Coronary artery (tissue), 2 donors: ENCODE results near the gene SSH3.

Experiments
- DNase-seq: peaks from one replicate; pipeline ENCODE4 v3.0.0-alpha.2; 2017; ENCODE audit warnings: low spot score
- H3K27ac ChIP-seq, 2 donors: fragments of 200-600 bp; sonication (generic); one replicate each; pipeline ENCODE4 v1.5.1; 2016 to 2019
- H3K4me3 ChIP-seq: fragments of 200-600 bp; sonication (generic); 2 replicates; pipeline ENCODE4 v1.5.1; 2016; ENCODE audit warnings: mild to moderate bottlenecking, moderate library complexity
- TF ChIP-seq, protein P1 (sequence below): fragments of 200-600 bp; sonication (generic); IDR thresholded peaks from one replicate; pipeline ENCODE4 v1.5.1; 2019; ENCODE audit warnings: antibody characterized with exemption

SSH3 gene

DNA sequence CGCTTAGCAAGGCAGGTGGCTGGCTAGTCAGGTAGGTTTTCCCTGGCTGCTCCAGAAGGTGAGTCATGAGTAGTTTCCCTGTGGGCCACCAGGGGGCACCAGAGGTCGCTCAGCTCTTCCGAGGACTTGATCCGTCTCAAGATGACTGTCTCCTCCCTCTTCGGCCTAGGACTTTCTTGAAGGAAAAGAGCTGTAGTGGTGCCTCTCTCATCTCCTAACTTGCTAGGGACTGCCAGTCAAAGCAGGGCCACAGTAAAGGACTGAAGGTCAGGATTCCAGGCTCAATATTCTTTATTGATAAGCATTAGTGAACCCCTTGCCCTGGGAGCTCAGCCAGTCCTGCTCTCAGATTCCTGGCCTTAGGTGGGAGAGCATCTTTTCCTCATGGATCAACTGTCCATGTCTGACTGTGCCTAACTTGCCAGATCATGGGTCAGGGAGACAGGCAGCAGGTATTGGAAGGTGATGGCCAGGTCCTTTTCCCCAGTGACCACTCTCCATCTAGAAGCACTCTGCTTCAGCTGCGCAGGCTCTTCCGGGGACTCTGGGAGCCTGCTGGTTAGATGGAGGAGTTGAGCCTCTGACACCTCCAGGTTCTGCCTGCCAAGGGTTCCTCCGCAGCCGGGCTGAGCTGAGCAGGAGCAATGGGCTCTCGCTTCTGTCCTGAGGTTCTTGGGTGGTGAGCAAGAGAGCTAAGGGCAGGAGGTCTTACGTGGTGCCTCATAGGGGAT lies 48.1 kb downstream of the SSH3 start:
- Histone ChIP-seq H3K27ac (peak overlapping the region; percentile 95 to 96), H3K4me3 (peak overlapping the region; percentile 81)
- DNase-seq = peak; percentile 77
- TF ChIP-seq, protein P1, sequence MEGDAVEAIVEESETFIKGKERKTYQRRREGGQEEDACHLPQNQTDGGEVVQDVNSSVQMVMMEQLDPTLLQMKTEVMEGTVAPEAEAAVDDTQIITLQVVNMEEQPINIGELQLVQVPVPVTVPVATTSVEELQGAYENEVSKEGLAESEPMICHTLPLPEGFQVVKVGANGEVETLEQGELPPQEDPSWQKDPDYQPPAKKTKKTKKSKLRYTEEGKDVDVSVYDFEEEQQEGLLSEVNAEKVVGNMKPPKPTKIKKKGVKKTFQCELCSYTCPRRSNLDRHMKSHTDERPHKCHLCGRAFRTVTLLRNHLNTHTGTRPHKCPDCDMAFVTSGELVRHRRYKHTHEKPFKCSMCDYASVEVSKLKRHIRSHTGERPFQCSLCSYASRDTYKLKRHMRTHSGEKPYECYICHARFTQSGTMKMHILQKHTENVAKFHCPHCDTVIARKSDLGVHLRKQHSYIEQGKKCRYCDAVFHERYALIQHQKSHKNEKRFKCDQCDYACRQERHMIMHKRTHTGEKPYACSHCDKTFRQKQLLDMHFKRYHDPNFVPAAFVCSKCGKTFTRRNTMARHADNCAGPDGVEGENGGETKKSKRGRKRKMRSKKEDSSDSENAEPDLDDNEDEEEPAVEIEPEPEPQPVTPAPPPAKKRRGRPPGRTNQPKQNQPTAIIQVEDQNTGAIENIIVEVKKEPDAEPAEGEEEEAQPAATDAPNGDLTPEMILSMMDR = peak; percentile 83

DNA sequence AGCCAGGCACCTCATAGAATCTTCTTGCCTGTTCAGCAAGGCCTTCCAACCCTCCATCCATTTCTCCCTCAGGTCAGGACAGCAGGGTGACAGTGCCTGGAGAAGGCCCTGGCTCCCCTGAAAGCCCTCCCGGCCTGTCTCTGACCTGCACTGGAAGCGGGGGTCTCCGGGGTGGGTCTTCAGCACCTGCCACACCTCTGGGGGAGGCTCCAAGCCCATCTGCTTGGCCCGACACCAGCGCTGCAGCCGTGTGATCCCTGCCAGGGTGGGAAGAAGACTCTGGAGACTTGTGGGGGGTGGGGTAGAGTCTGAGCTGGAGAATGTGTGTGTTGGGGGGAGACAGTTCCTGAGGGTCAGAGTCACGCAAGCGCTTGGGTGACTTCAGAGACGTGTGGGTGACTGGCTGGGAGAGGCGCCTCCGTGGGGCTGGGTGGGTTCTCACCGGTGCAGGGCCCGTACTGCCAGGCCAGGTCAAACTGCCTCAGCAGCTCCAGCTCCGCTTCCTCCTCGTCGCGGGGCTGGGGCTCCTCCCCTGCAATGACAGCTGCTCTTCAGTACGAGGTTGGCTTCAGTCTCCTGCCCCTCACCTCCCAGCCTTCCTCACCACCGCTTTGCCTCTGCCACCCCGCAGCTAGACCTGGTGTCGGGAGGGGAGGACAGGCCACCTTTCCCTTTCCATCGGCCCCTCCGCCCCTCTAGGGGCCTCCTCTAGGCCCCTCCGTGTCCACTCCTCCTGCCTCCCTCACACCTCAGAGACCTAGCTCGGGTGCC lies 49.4 kb downstream of the SSH3 start:
- peak overlapping the region; percentile 95 to 96 for H3K27ac ChIP-seq
- H3K4me3 ChIP-seq = peak overlapping the region; percentile 81
- TF ChIP-seq, protein P1 = no peak
- peak; percentile 83 for DNase-seq

DNA sequence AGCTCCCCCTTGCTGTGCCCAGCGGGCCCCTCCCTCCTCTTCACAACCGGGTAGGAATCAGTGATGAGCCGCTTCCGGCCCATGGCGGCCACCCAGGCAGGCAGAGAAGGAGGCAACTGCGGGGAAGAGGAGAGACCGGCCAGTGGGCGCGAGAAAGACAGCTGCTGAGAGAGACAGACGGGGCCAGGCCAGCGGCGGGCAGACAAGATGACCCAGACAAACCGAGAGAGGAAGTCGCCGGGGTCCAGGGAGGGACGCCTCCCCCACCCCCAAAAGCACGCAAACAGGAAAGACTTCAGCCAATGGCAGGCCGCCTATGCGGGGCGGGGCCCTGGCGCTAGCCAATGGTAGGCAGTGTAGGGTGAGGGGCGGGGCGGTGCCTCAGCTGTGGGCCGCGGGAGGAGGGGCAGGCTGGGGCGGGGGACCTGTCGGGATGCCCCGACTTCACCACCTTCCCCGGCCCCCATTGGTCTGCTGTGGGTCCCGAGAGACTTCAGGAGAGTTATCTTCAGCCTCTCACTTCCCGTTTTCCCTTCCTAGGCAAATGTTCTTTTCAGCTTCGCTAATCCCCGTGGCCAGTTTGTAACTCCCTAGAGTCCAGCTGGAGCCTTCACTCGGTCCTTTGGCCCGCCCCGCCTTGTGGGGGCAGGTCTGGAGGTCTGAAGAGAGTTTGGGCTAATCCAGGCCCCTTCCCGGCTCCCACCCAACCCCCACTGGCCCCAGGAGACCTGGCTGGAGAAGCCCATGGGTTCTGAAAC lies 50.2 kb downstream of the SSH3 start, which contains the start of gene POLD4:
POLD4 (minus strand) TSS at position 230 of the 758 bp plus-strand sequence; CDS start at position 83, 147 bp downstream.
- TF ChIP-seq, protein P1 = no peak
- DNase-seq = peak; percentile 99
- peak within 1 kb of the TSS; percentile 95 to 96 for H3K27ac ChIP-seq
- H3K4me3 ChIP-seq = peak within 1 kb of the TSS; percentile 81

DNA sequence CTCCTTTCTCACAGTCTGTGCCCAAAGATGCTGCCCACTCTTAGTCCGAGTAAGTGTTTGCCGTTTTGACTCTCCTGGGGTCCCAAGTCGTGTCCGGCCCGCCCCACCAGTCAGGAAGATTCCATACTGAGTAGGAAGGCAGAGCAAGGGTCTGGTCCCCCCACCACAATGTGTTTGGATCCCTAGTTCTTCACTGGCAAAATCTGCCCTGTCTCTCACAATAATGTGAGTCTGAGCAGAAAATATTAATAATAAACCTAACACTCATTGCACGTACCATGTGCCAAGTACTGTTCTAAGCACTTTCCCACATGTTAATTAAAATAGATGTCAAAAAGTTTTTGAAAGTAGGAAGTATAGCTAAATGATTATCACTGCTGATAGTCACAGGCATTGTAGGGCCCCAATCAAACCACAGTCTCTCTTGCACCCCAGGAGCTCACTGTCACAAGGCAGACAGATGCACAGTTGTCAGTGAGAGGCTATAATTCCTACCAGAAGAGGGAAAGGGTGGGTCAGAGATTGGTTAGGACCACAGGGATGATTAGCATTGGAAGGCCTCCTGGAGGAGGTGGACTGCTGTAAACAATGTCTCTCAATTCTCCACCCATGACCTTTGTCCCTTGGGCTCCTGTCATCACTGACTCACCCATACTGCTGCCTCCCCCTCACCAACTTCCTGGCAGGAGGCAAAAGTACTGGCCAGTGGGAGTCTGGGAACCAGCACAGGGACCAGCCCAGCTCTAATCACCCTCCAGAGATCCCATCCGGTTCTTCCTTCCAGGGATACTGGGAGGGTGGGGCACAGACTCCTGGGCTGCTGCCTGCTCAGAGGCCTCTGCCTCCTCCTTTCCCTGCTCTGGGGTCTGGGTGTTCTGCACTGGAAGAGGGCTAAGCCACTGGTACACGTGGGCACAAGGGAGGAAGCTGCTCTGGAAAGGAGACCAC lies 51.0 kb downstream of the SSH3 start:
- TF ChIP-seq, protein P1 = no peak
- Histone ChIP-seq H3K4me3 (peak overlapping the region; percentile 81), H3K27ac (peak overlapping the region; percentile 95 to 96)
- DNase-seq = peak; percentile 97

DNA sequence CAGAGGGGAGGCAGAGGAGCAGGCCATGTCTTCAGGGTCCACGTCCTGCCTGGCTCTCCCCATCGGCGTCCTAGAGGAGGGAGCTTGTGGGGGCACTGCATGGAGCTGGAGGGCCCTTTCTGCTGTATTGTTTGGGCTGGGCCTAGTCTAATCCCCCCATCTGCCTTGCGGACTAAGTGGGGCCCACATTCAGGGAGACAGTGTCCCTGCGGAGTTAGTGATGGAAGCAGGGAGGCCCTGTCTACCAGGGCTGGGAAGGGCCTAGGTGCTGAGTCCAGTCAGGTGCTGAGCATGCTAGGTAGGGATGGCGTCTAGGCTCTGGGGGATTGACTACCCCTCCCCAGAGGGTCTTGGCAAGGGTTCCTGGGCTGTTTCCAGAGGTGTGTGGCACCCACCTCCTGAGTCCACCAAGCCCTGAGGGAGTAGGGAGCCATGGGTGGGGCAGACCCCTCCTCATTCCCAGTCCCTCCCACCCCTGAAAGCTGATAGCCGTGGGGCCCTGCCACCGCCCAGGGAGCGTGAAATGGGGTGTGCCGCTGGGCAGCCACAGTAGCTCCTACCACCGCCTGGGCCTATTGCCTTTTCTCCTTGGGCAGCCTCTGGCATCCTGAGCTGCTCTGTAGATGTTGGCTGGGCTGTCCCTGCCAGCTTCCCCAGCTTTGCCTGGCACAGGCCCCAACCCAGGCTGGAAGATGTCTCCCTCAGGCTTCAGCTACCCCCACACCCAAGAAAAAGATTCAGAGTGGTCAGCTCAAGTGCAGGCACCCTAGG lies 51.9 kb downstream of the SSH3 start:
- TF ChIP-seq, protein P1 = no peak
- peak overlapping the region; percentile 81 for H3K4me3 ChIP-seq
- DNase-seq = peak; percentile 77

More for the DNA sequence above, 51.9 kb downstream of the SSH3 start:
- H3K27ac ChIP-seq = peak overlapping the region; percentile 95 to 96
